AG04450 (cell line): ENCODE results near the gene SIGLEC8. TPM values are rescaled to one million over a fixed set of nuclear protein-coding genes. Genes with fewer than 3 reads are reported as not detected.

Experiments used
- CTCF ChIA-PET: fragments of 300-600, 350-600 bp; formaldehyde crosslinking; extraction: SDS; loops from one replicate; lab custom pipeline; 2022; ENCODE audit warnings: antibody characterized with exemption, inconsistent platforms; lab: Charles Lee
- POLR2A ChIA-PET: fragments of 350-600 bp; formaldehyde crosslinking; extraction: SDS; loops from one replicate; lab custom pipeline; 2021; ENCODE audit warnings: antibody characterized with exemption, inconsistent platforms; lab: Yijun Ruan, JAX
- DNase-seq: peaks from one replicate; pipeline ENCODE4 v3.0.0-alpha.2; 2011; ENCODE audit warnings: low read depth, low spot score
- H3K27ac ChIP-seq: one replicate; pipeline ENCODE4 v1.5.1; 2012; ENCODE audit warnings: low read depth, low read length, control low read depth
- H3K27me3 ChIP-seq: one replicate; pipeline ENCODE4 v1.6.0; 2012; ENCODE audit warnings: low read length; ENCODE audit not compliant: control insufficient read depth, insufficient read depth
- H3K4me3 ChIP-seq: 2 replicates; pipeline ENCODE4 v1.5.1; 2011; ENCODE audit warnings: mild to moderate bottlenecking, low read depth, low read length, control low read depth
- H3K9me3 ChIP-seq: 2 replicates; pipeline ENCODE4 v1.5.1; 2012; ENCODE audit warnings: low read length; ENCODE audit not compliant: control insufficient read depth, insufficient read depth
- polyA minus RNA-seq: library from RNA; depleted of rRNA, polyadenylated mRNA; stranded (reverse); fragments of >200 nt; gene quantifications from 2 replicates; pipeline ENCODE4 v1.2.3, GENCODE V29; 2011; rRNA and poly(A)+ RNA removed
- polyA plus RNA-seq: library from polyadenylated mRNA; depleted of rRNA; stranded (reverse); fragments of >200 nt; gene quantifications from 2 replicates; pipeline ENCODE4 v1.2.3, GENCODE V29; 2011; rRNA removed
- TF ChIP-seq, protein P1 (sequence below): IDR thresholded peaks from 2 replicates; pipeline ENCODE4 v1.5.1; 2011; ENCODE audit warnings: low read depth, low read length, control low read depth, inconsistent platforms

Gene SIGLEC8
- polyA plus RNA-seq (not detected in 2 replicates), polyA minus RNA-seq (not detected in 2 replicates)

GRCh38 chr19:51458051-51458645 is at the start of gene SIGLEC8:
TSS of gene SIGLEC8 (minus strand) at chr19:51458454. CDS start at chr19:51458387, 67 bp downstream.
- no peak for DNase-seq
- CTCF ChIA-PET, result no interaction called here
- POLR2A ChIA-PET, result no interaction called here

GRCh38 chr19:51507640-51508058 is 49.4 kb upstream of the SIGLEC8 start:
- POLR2A ChIA-PET, result no interaction called here
- no peaks in the 10 kb centered on the region; the same call in 1 of the 2 replicates for H3K9me3 ChIP-seq

More at GRCh38 chr19:51458051-51458645, at the start of gene SIGLEC8:
- no peak within 1 kb of the TSS for H3K4me3 ChIP-seq
- no peak within 1 kb of the TSS for H3K27ac ChIP-seq
- no peaks in the 10 kb centered on the region for H3K27me3 ChIP-seq
- TF ChIP-seq, protein P1, sequence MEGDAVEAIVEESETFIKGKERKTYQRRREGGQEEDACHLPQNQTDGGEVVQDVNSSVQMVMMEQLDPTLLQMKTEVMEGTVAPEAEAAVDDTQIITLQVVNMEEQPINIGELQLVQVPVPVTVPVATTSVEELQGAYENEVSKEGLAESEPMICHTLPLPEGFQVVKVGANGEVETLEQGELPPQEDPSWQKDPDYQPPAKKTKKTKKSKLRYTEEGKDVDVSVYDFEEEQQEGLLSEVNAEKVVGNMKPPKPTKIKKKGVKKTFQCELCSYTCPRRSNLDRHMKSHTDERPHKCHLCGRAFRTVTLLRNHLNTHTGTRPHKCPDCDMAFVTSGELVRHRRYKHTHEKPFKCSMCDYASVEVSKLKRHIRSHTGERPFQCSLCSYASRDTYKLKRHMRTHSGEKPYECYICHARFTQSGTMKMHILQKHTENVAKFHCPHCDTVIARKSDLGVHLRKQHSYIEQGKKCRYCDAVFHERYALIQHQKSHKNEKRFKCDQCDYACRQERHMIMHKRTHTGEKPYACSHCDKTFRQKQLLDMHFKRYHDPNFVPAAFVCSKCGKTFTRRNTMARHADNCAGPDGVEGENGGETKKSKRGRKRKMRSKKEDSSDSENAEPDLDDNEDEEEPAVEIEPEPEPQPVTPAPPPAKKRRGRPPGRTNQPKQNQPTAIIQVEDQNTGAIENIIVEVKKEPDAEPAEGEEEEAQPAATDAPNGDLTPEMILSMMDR, result no peak
- peaks cover 36% of the 10 kb centered on the region for H3K9me3 ChIP-seq

DNA sequence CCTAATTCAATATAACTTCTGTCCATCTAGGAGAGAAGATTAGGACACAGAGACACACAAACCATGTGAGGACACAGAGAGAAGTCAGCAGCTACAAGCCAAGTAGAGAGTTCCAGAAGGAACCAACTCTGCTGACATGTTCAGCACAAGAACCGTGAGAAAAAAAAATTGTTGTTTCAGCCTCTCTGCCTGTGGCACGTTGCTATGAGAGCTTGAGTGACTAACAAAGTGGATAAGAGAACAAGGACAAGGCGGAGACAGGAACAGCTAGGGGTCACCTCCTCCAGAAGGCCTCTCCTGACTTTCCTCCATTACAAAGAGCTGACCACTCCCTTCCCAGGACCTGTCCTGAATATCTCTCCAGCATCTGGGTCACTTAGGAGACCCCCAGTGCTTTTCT is 48.9 kb upstream of the SIGLEC8 start:
- CTCF ChIA-PET, result no interaction called here
- DNase-seq, result no peak
- Histone ChIP-seq H3K9me3 (no peaks in the 10 kb centered on the region; the same call in 1 of the 2 replicates), H3K27me3 (no peaks in the 10 kb centered on the region), H3K4me3 (no peak overlapping the region), H3K27ac (no peak overlapping the region)
- TF ChIP-seq, protein P1, result no peak
- POLR2A ChIA-PET, result no interaction called here

More at GRCh38 chr19:51507640-51508058, 49.4 kb upstream of the SIGLEC8 start:
- no peak overlapping the region for H3K4me3 ChIP-seq
- DNase-seq, result no peak
- no peak overlapping the region for H3K27ac ChIP-seq
- H3K27me3 ChIP-seq, result no peaks in the 10 kb centered on the region
- TF ChIP-seq, protein P1, result no peak
- CTCF ChIA-PET, result no interaction called here

GRCh38 chr19:51505904-51506303 is 47.6 kb upstream of the SIGLEC8 start:
- CTCF ChIA-PET, result interaction anchor here (1.3 kb wide), 1 partner anchor 8 kb away, joined by 3 read pairs; no protein-coding TSS in a partner anchor
- TF ChIP-seq, protein P1, result no peak
- Histone ChIP-seq H3K4me3 (no peak overlapping the region), H3K27me3 (no peaks in the 10 kb centered on the region), H3K9me3 (no peaks in the 10 kb centered on the region; the same call in none of the 2 replicates), H3K27ac (no peak overlapping the region)
- DNase-seq, result no peak
- POLR2A ChIA-PET, result no interaction called here

GRCh38 chr19:51503896-51504295 is 45.6 kb upstream of the SIGLEC8 start:
- CTCF ChIA-PET, result interaction anchor here (2.3 kb wide), 1 partner anchor 11 kb away, joined by 12 read pairs; no protein-coding TSS in a partner anchor
- no peak for DNase-seq
- Histone ChIP-seq H3K27ac (no peak overlapping the region), H3K9me3 (peaks cover 15% of the 10 kb centered on the region), H3K27me3 (no peaks in the 10 kb centered on the region), H3K4me3 (no peak overlapping the region)
- POLR2A ChIA-PET, result no interaction called here
- TF ChIP-seq, protein P1, result no peak
